ENCODE results near the gene DRGX. TPM values are rescaled to one million over a fixed set of nuclear protein-coding genes. Genes with fewer than 3 reads are reported as not detected.
A peak's percentile ranks its signal among the peaks of the same experiment; 100 is the strongest.

DRGX gene
- total RNA-seq, 4 donors from 2014 or later = not detected

GRCh38 chr10:49362596-49363260 is 33.2 kb downstream of the DRGX start:
- TF ChIP-seq CTCF (IDR thresholded peaks at IDR 0.05) (no peak), EP300 (IDR thresholded peaks at IDR 0.05) (no peak), POLR2AphosphoS5 (IDR thresholded peaks at IDR 0.05) (no peak), POLR2A (IDR thresholded peaks at IDR 0.05; ENCODE audit: low read depth) (no peak)
- Histone ChIP-seq H3K4me3 (no peak overlapping the region), H3K27me3 (peaks cover 0 to 11% (median 0%) of the 10 kb centered on the region in 4 donors), H3K9me3 (peaks cover 0 to under 1% (median 0%) of the 10 kb centered on the region in 4 donors), H3K36me3 (no peaks in the 10 kb centered on the region), H3K4me1 (peaks cover 6 to 13% (median 12%) of the 10 kb centered on the region in 4 donors), H3K27ac (replicated peaks in 1 of 4) (no peak overlapping the region)
- 79% methylated on average over 9 of the region's 10 CpGs for WGBS
- DNase-seq (ENCODE audit: extremely low spot score) = peak; percentile 86
- intact Hi-C loops (cut with DNase I) = no loop called here

- H3K9me3 ChIP-seq = peaks cover 0 to 6% (median 3%) of the 10 kb centered on the region in 4 donors
- H3K27me3 ChIP-seq = peaks cover 0 to 11% (median 0%) of the 10 kb centered on the region in 4 donors
- 75% methylated on average over 11 of the region's 11 CpGs for WGBS
- TF ChIP-seq POLR2A (IDR thresholded peaks at IDR 0.05; ENCODE audit: low read depth) (no peak), EP300 (IDR thresholded peaks at IDR 0.05) (no peak), CTCF (IDR thresholded peaks at IDR 0.05) (no peak), POLR2AphosphoS5 (IDR thresholded peaks at IDR 0.05) (no peak)
- DNase-seq (ENCODE audit: extremely low spot score) = peak; percentile 91
- H3K27ac ChIP-seq (replicated peaks in 1 of 4) = no peak overlapping the region
- no peaks in the 10 kb centered on the region for H3K36me3 ChIP-seq
- intact Hi-C loops (cut with DNase I) = no loop called here
- H3K4me1 ChIP-seq = peaks cover 6 to 13% (median 12%) of the 10 kb centered on the region in 4 donors
- H3K4me3 ChIP-seq = no peak overlapping the region
Observed at GRCh38 chr10:49361735-49362568, 33.9 kb downstream of the DRGX start.

- TF ChIP-seq POLR2A (IDR thresholded peaks at IDR 0.05; ENCODE audit: low read depth) (no peak), CTCF (IDR thresholded peaks at IDR 0.05) (no peak), EP300 (IDR thresholded peaks at IDR 0.05) (no peak)
- H3K27me3 ChIP-seq = peaks cover 0 to 11% (median 0%) of the 10 kb centered on the region in 4 donors
- H3K9me3 ChIP-seq = peaks cover 0 to 6% (median 3%) of the 10 kb centered on the region in 4 donors
- H3K27ac ChIP-seq (replicated peaks in 1 of 4) = no peak overlapping the region
- WGBS = 88% methylated on average over 3 of the region's 8 CpGs
- DNase-seq (ENCODE audit: extremely low spot score) = peak; percentile 57
- no peak overlapping the region for H3K4me3 ChIP-seq
- intact Hi-C loops (cut with DNase I) = no loop called here
- peaks cover 6 to 13% (median 12%) of the 10 kb centered on the region in 4 donors for H3K4me1 ChIP-seq
- no peaks in the 10 kb centered on the region for H3K36me3 ChIP-seq
Observed at GRCh38 chr10:49361178-49361554, 34.7 kb downstream of the DRGX start.

GRCh38 chr10:49360271-49361177 is 35.4 kb downstream of the DRGX start:
- Histone ChIP-seq H3K9me3 (peaks cover 0 to 6% (median 3%) of the 10 kb centered on the region in 4 donors), H3K4me3 (no peak overlapping the region), H3K4me1 (peaks cover 6 to 13% (median 12%) of the 10 kb centered on the region in 4 donors), H3K27ac (replicated peaks in 1 of 4) (peak overlapping the region in 1 of 4 donors; percentile 14), H3K27me3 (peaks cover 0 to 4% (median 0%) of the 10 kb centered on the region in 4 donors), H3K36me3 (no peaks in the 10 kb centered on the region)
- TF ChIP-seq EP300 (IDR thresholded peaks at IDR 0.05) = no peak
- no peak for TF ChIP-seq POLR2A (IDR thresholded peaks at IDR 0.05; ENCODE audit: low read depth)
- TF ChIP-seq POLR2AphosphoS5 (IDR thresholded peaks at IDR 0.05) = no peak
- no peak for TF ChIP-seq CTCF (IDR thresholded peaks at IDR 0.05)
- intact Hi-C loops (cut with DNase I) = no loop called here
- WGBS = 63% methylated on average over 11 of the region's 15 CpGs
- DNase-seq (ENCODE audit: extremely low spot score) = peak; percentile 89

Measured in esophagus muscularis mucosa (tissue), 4 donors.